Epithelial cell of proximal tubule (primary cell): Measurements from ENCODE around the gene PAPOLA. TPM values are rescaled to one million over a fixed set of nuclear protein-coding genes. Genes with fewer than 3 reads are reported as not detected.
A peak's percentile ranks its signal among the peaks of the same experiment; 100 is the strongest.
"Not testable (repeated sequence)": the region's sequence is repeated elsewhere in the genome, so short reads cannot be mapped to it uniquely, and the experiment has no call there.

Source experiments
- DNase-seq: peaks from one replicate; pipeline ENCODE4 v3.0.0-alpha.2; 2011; ENCODE audit warnings: low read depth
- H3K4me3 ChIP-seq: 2 replicates; pipeline ENCODE4 v1.5.1; 2011; ENCODE audit warnings: low read depth, mild to moderate bottlenecking, low read length
- CTCF ChIP-seq: conservative IDR thresholded peaks from 2 replicates; pipeline ENCODE4 v1.5.1; 2012; ENCODE audit warnings: low read depth, mild to moderate bottlenecking, low read length
- total RNA-seq: library from RNA; depleted of rRNA; stranded (reverse); fragments of >200 nt; gene quantifications from 2 replicates; pipeline ENCODE4 v1.2.3, GENCODE V29; 2015

PAPOLA gene
- total RNA-seq, 1 donor from 2014 or later = 57.7 TPM

- peak overlapping the region; percentile 78 for H3K4me3 ChIP-seq
- TF ChIP-seq CTCF = no peak
- DNase-seq = no peak
Measured at GRCh38 chr14:96501217-96501739, 904 bp upstream of the PAPOLA start.

GRCh38 chr14:96502621-96503305 lies 581 bp downstream of the PAPOLA start:
- TF ChIP-seq CTCF = no peak
- peak overlapping the region; percentile 78 for H3K4me3 ChIP-seq
- no peak for DNase-seq

- TF ChIP-seq CTCF = no peak
- no peak for DNase-seq
- peak overlapping the region; percentile 78 for H3K4me3 ChIP-seq
Measured at GRCh38 chr14:96503306-96503679, 1.1 kb downstream of the PAPOLA start.

GRCh38 chr14:96504353-96504752 lies 2.2 kb downstream of the PAPOLA start:
- H3K4me3 ChIP-seq = peak overlapping the region; percentile 78
- DNase-seq = not testable (repeated sequence)

- no peak for DNase-seq
- TF ChIP-seq CTCF = no peak
- H3K4me3 ChIP-seq = no peak overlapping the region
Measured at GRCh38 chr14:96507723-96508122, 5.5 kb downstream of the PAPOLA start.

- TF ChIP-seq CTCF = no peak
- no peak for DNase-seq
- no peak overlapping the region for H3K4me3 ChIP-seq
Measured at GRCh38 chr14:96508900-96509299, 6.7 kb downstream of the PAPOLA start.

GRCh38 chr14:96509457-96510090 lies 7.4 kb downstream of the PAPOLA start:
- DNase-seq = no peak
- H3K4me3 ChIP-seq = no peak overlapping the region
- no peak for TF ChIP-seq CTCF
